ENCODE results near the gene GAB4. TPM values are rescaled to one million over a fixed set of nuclear protein-coding genes. Genes with fewer than 3 reads are reported as not detected.
"Not testable (repeated sequence)": the region's sequence is repeated elsewhere in the genome, so short reads cannot be mapped to it uniquely, and the experiment has no call there.

Gene GAB4
- total and polyA plus RNA-seq, 2 experiments from 2014 or later = 1.5 to 1.7 TPM

GRCh38 chr22:16937209-16937608, 70.8 kb downstream of the GAB4 start:
- not testable (repeated sequence) for H3K4me1 Mint-ChIP-seq; H3K36me3 Mint-ChIP-seq (ENCODE audit: low read depth); H3K4me3 ChIP-seq; H3K27me3 ChIP-seq (ENCODE audit: insufficient read depth); H2AFZ ChIP-seq; ATAC-seq; H3K27ac ChIP-seq (ENCODE audit: low read depth); H3K4me2 ChIP-seq; H3K79me2 ChIP-seq (replicated peaks; ENCODE audit: insufficient read depth); H3K27ac Mint-ChIP-seq; H3K9me2 ChIP-seq (ENCODE audit: insufficient read depth); H3K27me3 Mint-ChIP-seq (ENCODE audit: insufficient read depth, low read depth, poor library complexity); H3F3A ChIP-seq (replicated peaks; ENCODE audit: low read depth); H3K36me3 ChIP-seq (ENCODE audit: insufficient read depth); H3K4me3 Mint-ChIP-seq; DNase-seq (ENCODE audit: low spot score); H4K20me1 ChIP-seq (replicated peaks; ENCODE audit: insufficient read depth); H3K4me1 ChIP-seq (ENCODE audit: insufficient read depth)
- peaks cover 82% of the 10 kb centered on the region for H3K9me3 Mint-ChIP-seq

- H3K4me1 Mint-ChIP-seq = no peaks in the 10 kb centered on the region
- Histone ChIP-seq H3K4me2 (no peak overlapping the region), H3K27me3 (ENCODE audit: insufficient read depth) (peaks cover 10% of the 10 kb centered on the region; the same call in 1 of the 2 replicates), H3K9me2 (ENCODE audit: insufficient read depth) (no peaks in the 10 kb centered on the region), H3K79me2 (replicated peaks; ENCODE audit: insufficient read depth) (no peaks in the 10 kb centered on the region), H3K4me3 (no peak overlapping the region), H3K27ac (ENCODE audit: low read depth) (no peak overlapping the region), H3F3A (replicated peaks; ENCODE audit: low read depth) (no peaks in the 10 kb centered on the region), H2AFZ (no peak overlapping the region), H4K20me1 (replicated peaks; ENCODE audit: insufficient read depth) (no peaks in the 10 kb centered on the region), H3K36me3 (ENCODE audit: insufficient read depth) (no peaks in the 10 kb centered on the region), H3K4me1 (ENCODE audit: insufficient read depth) (no peaks in the 10 kb centered on the region)
- no peak for DNase-seq (ENCODE audit: low spot score)
- no peak for ATAC-seq
- H3K36me3 Mint-ChIP-seq (ENCODE audit: low read depth) = no peaks in the 10 kb centered on the region; the same call in 2 of the 3 replicates
- H3K9me3 Mint-ChIP-seq = peaks cover 82% of the 10 kb centered on the region
- no peak overlapping the region for H3K27ac Mint-ChIP-seq
- H3K4me3 Mint-ChIP-seq = no peak overlapping the region
- peaks cover 2% of the 10 kb centered on the region for H3K27me3 Mint-ChIP-seq (ENCODE audit: insufficient read depth, low read depth, poor library complexity)
- TF ChIP-seq NANOG (IDR thresholded peaks at IDR 0.05; ENCODE audit: borderline replicate concordance) (no peak), ZNF331 (CRISPR knock-in tag; IDR thresholded peaks at IDR 0.05; ENCODE audit: low read depth) (no peak), ETS1 (IDR thresholded peaks at IDR 0.05) (no peak), STAT1 (IDR thresholded peaks at IDR 0.05; ENCODE audit: unreplicated experiment) (no peak), REST (IDR thresholded peaks at IDR 0.05; ENCODE audit: unreplicated experiment) (no peak), ZNF114 (CRISPR knock-in tag; IDR thresholded peaks at IDR 0.05) (no peak), ZNF462 (CRISPR knock-in tag; IDR thresholded peaks at IDR 0.05) (no peak), POLR2AphosphoS5 (IDR thresholded peaks at IDR 0.05; ENCODE audit: low read depth) (no peak), CTCF (conservative IDR thresholded peaks at IDR 0.05; ENCODE audit: low read depth in 2 of 2) (no peak), CREB1 (CRISPR knock-in tag; IDR thresholded peaks at IDR 0.05; ENCODE audit: low read depth) (no peak)
Observed at GRCh38 chr22:16936625-16937024, 71.4 kb downstream of the GAB4 start.
